Left ventricle myocardium inferior (tissue), 1 donor: ENCODE data around the gene SOX13. TPM values are rescaled to one million over a fixed set of nuclear protein-coding genes. Genes with fewer than 3 reads are reported as not detected.
A peak's percentile ranks its signal among the peaks of the same experiment; 100 is the strongest.

Experiments used
- DNase-seq: peaks from one replicate; pipeline ENCODE4 v3.0.0-alpha.2; 2020
- H3K27ac ChIP-seq: fragments of 200-600 bp; replicated peaks from 2 replicates; pipeline ENCODE4 v1.8.0; 2021
- H3K27me3 ChIP-seq: fragments of 200-600 bp; 2 replicates; pipeline ENCODE4 v1.8.0; 2021; ENCODE audit warnings: low read depth
- H3K36me3 ChIP-seq: fragments of 200-600 bp; 2 replicates; pipeline ENCODE4 v1.8.0; 2021
- H3K4me1 ChIP-seq: fragments of 200-600 bp; 2 replicates; pipeline ENCODE4 v1.8.0; 2021
- H3K4me3 ChIP-seq: fragments of 200-600 bp; 2 replicates; pipeline ENCODE4 v1.8.0; 2021; ENCODE audit warnings: mild to moderate bottlenecking, moderate library complexity
- H3K9me3 ChIP-seq: fragments of 200-600 bp; replicated peaks from 2 replicates; pipeline ENCODE4 v1.8.0; 2021
- CTCF ChIP-seq: fragments of 200-600 bp; IDR thresholded peaks from 2 replicates; pipeline ENCODE4 v1.8.0; 2021; ENCODE audit warnings: antibody characterized with exemption, mild to moderate bottlenecking, borderline replicate concordance
- intact Hi-C: fragments of 100-400 bp; cut with micrococcal nuclease; formaldehyde crosslinking; loops from one replicate; pipeline ENCODE4 v1.11.0; 2022
- total RNA-seq: library from RNA; stranded (reverse); fragmentation: NEBNext Ultra II Directional; extraction: Animal tissue kit (Norgen Biotek cat#: 25700); gene quantifications from one replicate; pipeline ENCODE4 v1.2.1, GENCODE V29; 2021
- donor health status: DM: no; HTN: yes; CAD: no; lungs with severe emphysema.

SOX13 gene
- total RNA-seq, 1 donor from 2014 or later = 13.1 TPM

DNA sequence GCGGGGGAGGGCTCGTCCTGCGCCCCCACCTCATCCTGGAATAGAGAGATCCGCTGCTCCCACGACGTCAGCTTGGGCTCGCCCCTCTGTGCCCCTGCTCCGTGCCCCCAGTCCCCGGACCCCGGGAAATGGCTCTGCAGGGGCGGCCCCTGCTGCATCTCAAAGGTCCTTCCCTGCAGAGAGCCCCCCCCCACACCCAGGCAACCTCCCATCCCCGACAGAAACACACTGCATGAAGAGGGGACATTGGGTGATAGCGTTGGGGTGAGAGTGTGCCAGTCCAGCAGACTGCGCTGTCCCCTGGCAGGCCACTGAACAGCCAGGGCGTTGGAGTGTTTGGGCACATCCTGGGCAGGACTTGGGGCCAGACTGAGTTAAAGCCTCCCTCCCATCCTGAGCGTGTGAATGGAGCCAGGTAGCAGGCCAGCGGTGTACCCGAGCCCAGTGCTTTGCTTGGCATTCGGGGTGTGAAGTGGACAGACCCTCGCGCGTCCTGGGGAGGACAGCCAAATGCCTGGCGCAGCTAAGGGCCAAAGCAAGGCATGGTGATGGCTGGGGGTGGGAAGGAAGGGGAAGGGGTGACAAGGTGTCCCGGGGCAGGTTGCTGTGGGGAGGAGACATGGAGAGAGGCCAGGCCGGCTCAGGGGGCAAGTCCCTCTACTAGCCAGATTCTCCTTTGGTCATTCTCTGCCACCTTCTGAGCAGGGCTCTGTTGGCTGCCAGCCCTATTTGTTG lies 79.6 kb downstream of the SOX13 start:
- Histone ChIP-seq H3K4me1 (peaks cover 25% of the 10 kb centered on the region), H3K27me3 (peaks cover 17% of the 10 kb centered on the region), H3K27ac (peak overlapping the region; percentile 74), H3K36me3 (no peaks in the 10 kb centered on the region), H3K9me3 (no peaks in the 10 kb centered on the region), H3K4me3 (peak overlapping the region; percentile 86)
- TF ChIP-seq CTCF = no peak
- intact Hi-C loops = no loop called here
- DNase-seq = no peak

DNA sequence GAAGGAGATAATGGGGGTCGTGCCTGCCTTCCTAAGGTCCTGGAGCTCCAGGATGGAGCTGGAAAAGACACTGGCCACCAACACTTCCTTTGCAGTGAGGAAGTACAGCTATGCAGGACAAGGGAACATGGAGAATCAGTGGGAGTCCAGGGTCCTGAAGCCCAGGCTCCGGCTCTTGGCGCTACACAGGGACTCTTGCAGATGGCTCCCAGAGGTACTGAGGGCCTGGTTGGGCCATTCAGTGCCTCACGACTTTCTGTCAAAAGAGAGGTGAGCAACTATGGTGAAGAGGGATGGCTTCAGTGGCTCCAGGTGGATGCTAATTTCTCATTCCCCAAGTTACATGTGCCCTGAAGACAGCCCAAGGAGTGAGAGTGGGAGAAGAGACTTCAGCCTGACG lies 80.8 kb downstream of the SOX13 start:
- H3K4me3 ChIP-seq = no peak overlapping the region
- peaks cover 25% of the 10 kb centered on the region for H3K4me1 ChIP-seq
- intact Hi-C loops = no loop called here
- H3K36me3 ChIP-seq = no peaks in the 10 kb centered on the region
- no peak for DNase-seq
- H3K27me3 ChIP-seq = peaks cover 17% of the 10 kb centered on the region
- no peak for TF ChIP-seq CTCF
- H3K27ac ChIP-seq = no peak overlapping the region
- no peaks in the 10 kb centered on the region for H3K9me3 ChIP-seq

DNA sequence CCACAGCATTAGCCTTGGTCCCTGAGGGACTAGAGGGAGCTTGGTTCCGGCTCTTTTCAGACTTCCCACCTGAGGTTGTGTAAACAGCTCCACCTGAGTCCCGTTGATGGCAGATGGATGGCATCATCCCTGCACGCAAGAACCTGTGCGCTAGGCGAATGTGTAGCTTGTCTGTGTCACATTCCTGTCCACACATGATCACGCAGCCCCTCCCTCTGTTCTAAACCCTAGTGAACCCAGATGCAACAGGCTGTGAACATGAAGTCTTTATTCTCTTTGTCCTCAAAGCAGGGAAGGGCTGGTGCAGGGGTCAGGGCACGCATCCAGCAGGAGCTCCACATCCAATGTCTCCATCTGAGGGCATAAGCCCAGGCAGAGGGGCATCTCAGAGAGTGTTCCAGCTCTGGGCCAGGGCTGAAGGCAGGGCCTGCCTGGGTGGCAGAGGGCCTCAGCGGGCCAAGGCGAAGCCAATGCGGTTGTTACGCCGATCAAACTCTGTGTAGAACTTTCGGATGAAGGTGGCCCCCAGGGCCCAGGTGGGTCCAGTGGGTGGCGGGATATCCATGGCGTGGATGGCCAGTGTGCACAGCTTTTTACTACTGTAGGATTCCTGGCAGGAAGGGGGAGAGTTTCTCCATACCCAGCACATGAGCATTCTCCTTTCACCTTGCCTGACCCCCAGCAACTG lies 81.8 kb downstream of the SOX13 start:
- no peaks in the 10 kb centered on the region for H3K36me3 ChIP-seq
- peaks cover 20% of the 10 kb centered on the region for H3K27me3 ChIP-seq
- no peak for DNase-seq
- H3K4me1 ChIP-seq = peaks cover 25% of the 10 kb centered on the region
- H3K4me3 ChIP-seq = no peak overlapping the region
- no peaks in the 10 kb centered on the region for H3K9me3 ChIP-seq
- intact Hi-C loops = no loop called here
- TF ChIP-seq CTCF = no peak
- H3K27ac ChIP-seq = no peak overlapping the region

- TF ChIP-seq CTCF = no peak
- Histone ChIP-seq H3K36me3 (no peaks in the 10 kb centered on the region), H3K9me3 (no peaks in the 10 kb centered on the region), H3K4me3 (no peak overlapping the region), H3K27ac (no peak overlapping the region), H3K27me3 (peaks cover 31% of the 10 kb centered on the region), H3K4me1 (peaks cover 19% of the 10 kb centered on the region)
- intact Hi-C loops = no loop called here
- DNase-seq = no peak
These were observed 83.0 kb downstream of the SOX13 start for GRCh38 chr1:204155881-204156280.

DNA sequence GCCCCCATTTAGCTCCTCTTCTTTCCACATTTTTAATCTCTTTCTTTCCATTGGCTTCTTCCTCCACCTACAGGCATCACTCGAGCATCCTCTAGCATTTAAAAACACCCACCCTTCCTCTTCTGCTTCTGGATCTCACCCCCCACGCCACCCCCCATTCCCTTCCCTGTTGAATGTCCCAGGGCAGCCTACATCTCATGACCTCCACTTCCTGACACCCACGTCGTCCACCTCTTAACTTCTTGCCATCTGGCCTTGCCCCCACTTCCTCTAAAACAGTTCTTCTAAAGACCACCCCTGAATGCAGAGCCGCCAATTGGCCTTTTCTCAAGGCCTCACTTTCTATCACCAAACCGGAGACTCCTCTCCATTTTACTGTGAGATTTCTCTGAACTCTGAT lies 85.0 kb downstream of the SOX13 start:
- DNase-seq = no peak
- peaks cover 44% of the 10 kb centered on the region for H3K27me3 ChIP-seq
- TF ChIP-seq CTCF = no peak
- H3K9me3 ChIP-seq = no peaks in the 10 kb centered on the region
- H3K36me3 ChIP-seq = no peaks in the 10 kb centered on the region
- intact Hi-C loops = no loop called here
- H3K27ac ChIP-seq = no peak overlapping the region
- H3K4me1 ChIP-seq = no peaks in the 10 kb centered on the region
- no peak overlapping the region for H3K4me3 ChIP-seq
